ENCODE data around the gene SIX5.

GRCh38 chr19:45715139-45715538 lies 53.9 kb downstream of the SIX5 start:
- TF ChIP-seq YY1 (IDR thresholded peaks at IDR 0.05; ENCODE audit: insufficient read depth, insufficient read length): no peak
- TF ChIP-seq ZNF274 (IDR thresholded peaks at IDR 0.05; ENCODE audit: low read depth, low read length): no peak
